GM23338 (cell line): ENCODE results near the gene ATAD3B. TPM values are rescaled to one million over a fixed set of nuclear protein-coding genes. Genes with fewer than 3 reads are reported as not detected.

Source experiments
- EZH2phosphoT487 ChIP-seq: fragments of 200-600 bp; sonication (generic); IDR thresholded peaks from one replicate; pipeline ENCODE4 v1.8.1; 2018; ENCODE audit warnings: antibody characterized with exemption; ENCODE audit not compliant: unreplicated experiment
- REST ChIP-seq: IDR thresholded peaks from one replicate; pipeline ENCODE4 v1.6.1; 2018; ENCODE audit warnings: antibody characterized with exemption; ENCODE audit not compliant: unreplicated experiment
- ZNF114 ChIP-seq: fragments of 250-450 bp; sonication (Bioruptor Pico); IDR thresholded peaks from 2 replicates; pipeline ENCODE4 v1.5.0; 2020; ENCODE audit warnings: mild to moderate bottlenecking, moderate library complexity
- ZNF331 ChIP-seq: fragments of 250-450 bp; sonication (Bioruptor Pico); IDR thresholded peaks from 2 replicates; pipeline ENCODE4 v1.5.0; 2020; ENCODE audit warnings: low read depth, mild to moderate bottlenecking, moderate library complexity
- ZNF462 ChIP-seq: fragments of 250-450 bp; sonication (Bioruptor Pico); IDR thresholded peaks from 2 replicates; pipeline ENCODE4 v1.5.0; 2020; ENCODE audit warnings: mild to moderate bottlenecking, moderate library complexity
- polyA plus RNA-seq: library from polyadenylated mRNA; unstranded; fragments of >200 nt; fragmentation: Nextera tagmentation; extraction: Ambion mirVana; gene quantifications from 2 replicates; pipeline ENCODE4 v1.2.1, GENCODE V29; 2016
- total RNA-seq: library from RNA; depleted of rRNA; stranded (reverse); fragments of >200 nt; shearing (Covaris generic); gene quantifications from 2 replicates; pipeline ENCODE4 v1.2.3, GENCODE V29; 2014

The ATAD3B gene
- total and polyA plus RNA-seq, 2 experiments from 2014 or later: 37.8 to 63.4 TPM

- no peak for TF ChIP-seq ZNF462 (CRISPR knock-in tag)
- TF ChIP-seq ZNF114: no peak
- no peak for TF ChIP-seq REST
- TF ChIP-seq EZH2phosphoT487: no peak
- no peak for TF ChIP-seq ZNF331 (CRISPR knock-in tag)
Observed at GRCh38 chr1:1538989-1539309, 67.4 kb downstream of the ATAD3B start (continued).
